ENCODE measurements around the gene CLK4.
"Not testable (repeated sequence)": the region's sequence is repeated elsewhere in the genome, so short reads cannot be mapped to it uniquely, and the experiment has no call there.

The CLK4 gene

DNA sequence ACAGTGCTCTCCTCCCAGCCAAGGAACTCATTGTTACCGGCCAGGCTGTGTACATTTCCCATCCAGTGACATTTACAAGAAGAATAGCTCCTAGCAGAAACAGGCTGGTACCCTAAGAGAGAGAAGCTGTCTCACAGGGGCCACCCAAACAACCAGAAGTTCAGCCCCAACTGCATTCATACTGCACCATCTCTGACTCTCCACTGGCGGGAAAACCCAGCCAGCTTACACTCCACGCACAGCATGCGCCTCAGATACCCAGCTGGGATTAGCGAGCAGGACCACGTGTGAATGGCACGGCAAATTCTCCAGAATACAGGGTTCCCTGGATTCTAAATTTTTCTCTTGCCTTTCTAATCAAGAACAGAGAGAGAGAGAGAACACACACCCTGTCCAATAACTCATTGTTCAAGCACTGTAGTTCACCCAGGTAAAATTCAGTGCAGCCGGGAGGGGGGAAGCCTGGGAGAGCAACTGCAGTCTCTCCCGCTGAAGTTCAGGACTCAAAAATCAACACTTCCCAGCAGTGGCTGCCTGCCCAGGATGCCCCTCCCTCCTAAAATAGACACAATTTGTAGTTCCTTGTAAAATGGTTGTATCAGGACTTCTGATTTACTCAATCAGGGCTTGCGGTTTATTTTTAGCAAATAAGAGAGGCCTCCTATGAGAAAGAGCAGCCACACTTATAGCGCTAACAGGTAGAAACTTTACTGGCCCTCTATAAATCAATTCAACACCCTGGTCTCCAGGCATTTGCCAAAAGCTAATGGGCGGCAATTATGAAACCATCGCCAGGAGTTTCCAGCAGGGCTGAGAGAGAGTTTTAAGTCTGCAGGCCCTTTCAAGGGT is 38.9 kb downstream of the CLK4 start:
- Histone ChIP-seq H4K20me1 (ENCODE audit: insufficient read depth, low read length) (no peaks in the 10 kb centered on the region), H3K4me3 (ENCODE audit: low read depth, low read length, poor library complexity, severe bottlenecking) (no peak overlapping the region), H3K4me1 (ENCODE audit: insufficient read depth, low read length, severe bottlenecking) (no peaks in the 10 kb centered on the region), H3K79me2 (ENCODE audit: insufficient read depth, low read length) (no peaks in the 10 kb centered on the region), H3K27me3 (ENCODE audit: insufficient read depth, low read length) (no peaks in the 10 kb centered on the region), H3K4me2 (ENCODE audit: low read length) (no peak overlapping the region), H3K9me2 (ENCODE audit: low read depth, low read length) (no peaks in the 10 kb centered on the region), H3K9me3 (ENCODE audit: low read length) (no peaks in the 10 kb centered on the region), H3K27ac (ENCODE audit: low read depth, low read length, poor library complexity, severe bottlenecking) (no peak overlapping the region), H3K36me3 (ENCODE audit: insufficient read depth, low read length) (no peaks in the 10 kb centered on the region), H3K9ac (ENCODE audit: low read length) (no peak overlapping the region), H3F3A (ENCODE audit: insufficient read depth, low read length) (no peaks in the 10 kb centered on the region), H2AFZ (ENCODE audit: low read length) (no peak overlapping the region)
- no peak for TF ChIP-seq EZH2 (IDR thresholded peaks at IDR 0.05; ENCODE audit: borderline replicate concordance, low read length)
- TF ChIP-seq, protein P1, sequence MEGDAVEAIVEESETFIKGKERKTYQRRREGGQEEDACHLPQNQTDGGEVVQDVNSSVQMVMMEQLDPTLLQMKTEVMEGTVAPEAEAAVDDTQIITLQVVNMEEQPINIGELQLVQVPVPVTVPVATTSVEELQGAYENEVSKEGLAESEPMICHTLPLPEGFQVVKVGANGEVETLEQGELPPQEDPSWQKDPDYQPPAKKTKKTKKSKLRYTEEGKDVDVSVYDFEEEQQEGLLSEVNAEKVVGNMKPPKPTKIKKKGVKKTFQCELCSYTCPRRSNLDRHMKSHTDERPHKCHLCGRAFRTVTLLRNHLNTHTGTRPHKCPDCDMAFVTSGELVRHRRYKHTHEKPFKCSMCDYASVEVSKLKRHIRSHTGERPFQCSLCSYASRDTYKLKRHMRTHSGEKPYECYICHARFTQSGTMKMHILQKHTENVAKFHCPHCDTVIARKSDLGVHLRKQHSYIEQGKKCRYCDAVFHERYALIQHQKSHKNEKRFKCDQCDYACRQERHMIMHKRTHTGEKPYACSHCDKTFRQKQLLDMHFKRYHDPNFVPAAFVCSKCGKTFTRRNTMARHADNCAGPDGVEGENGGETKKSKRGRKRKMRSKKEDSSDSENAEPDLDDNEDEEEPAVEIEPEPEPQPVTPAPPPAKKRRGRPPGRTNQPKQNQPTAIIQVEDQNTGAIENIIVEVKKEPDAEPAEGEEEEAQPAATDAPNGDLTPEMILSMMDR (IDR thresholded peaks at IDR 0.05; ENCODE audit: low read length): no peak

DNA sequence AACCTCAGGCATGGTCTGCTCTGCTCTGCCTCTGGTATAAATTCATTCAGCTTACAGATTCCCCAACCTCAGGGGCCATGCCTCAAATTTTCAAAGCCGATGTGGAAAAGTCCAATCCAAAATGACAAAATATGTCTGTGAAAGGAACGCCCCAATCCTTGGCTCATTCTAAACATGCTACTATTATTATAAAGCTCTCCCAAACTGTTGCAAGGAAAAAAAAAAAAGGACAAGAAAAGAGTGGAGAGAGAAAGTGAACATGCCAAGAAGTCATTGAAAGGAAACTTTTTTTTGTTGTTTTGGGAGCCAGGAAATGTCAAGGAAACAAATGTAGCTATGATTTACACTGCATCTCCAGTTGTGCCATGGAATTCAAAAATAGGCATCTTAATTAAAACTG is 40.5 kb downstream of the CLK4 start:
- no peak overlapping the region for H3K9ac ChIP-seq (ENCODE audit: low read length)
- no peaks in the 10 kb centered on the region for H3K4me1 ChIP-seq (ENCODE audit: insufficient read depth, low read length, severe bottlenecking)
- H4K20me1 ChIP-seq (ENCODE audit: insufficient read depth, low read length): no peaks in the 10 kb centered on the region
- H3K27me3 ChIP-seq (ENCODE audit: insufficient read depth, low read length): no peaks in the 10 kb centered on the region
- H2AFZ ChIP-seq (ENCODE audit: low read length): no peak overlapping the region
- no peak overlapping the region for H3K4me3 ChIP-seq (ENCODE audit: low read depth, low read length, poor library complexity, severe bottlenecking)
- H3K36me3 ChIP-seq (ENCODE audit: insufficient read depth, low read length): no peaks in the 10 kb centered on the region
- H3K4me2 ChIP-seq (ENCODE audit: low read length): no peak overlapping the region
- H3F3A ChIP-seq (ENCODE audit: insufficient read depth, low read length): no peaks in the 10 kb centered on the region
- no peaks in the 10 kb centered on the region for H3K9me3 ChIP-seq (ENCODE audit: low read length)
- no peaks in the 10 kb centered on the region for H3K79me2 ChIP-seq (ENCODE audit: insufficient read depth, low read length)
- H3K9me2 ChIP-seq (ENCODE audit: low read depth, low read length): no peaks in the 10 kb centered on the region
- no peak overlapping the region for H3K27ac ChIP-seq (ENCODE audit: low read depth, low read length, poor library complexity, severe bottlenecking)
- TF ChIP-seq, protein P1 (IDR thresholded peaks at IDR 0.05; ENCODE audit: low read length): no peak
- no peak for TF ChIP-seq EZH2 (IDR thresholded peaks at IDR 0.05; ENCODE audit: borderline replicate concordance, low read length)

DNA sequence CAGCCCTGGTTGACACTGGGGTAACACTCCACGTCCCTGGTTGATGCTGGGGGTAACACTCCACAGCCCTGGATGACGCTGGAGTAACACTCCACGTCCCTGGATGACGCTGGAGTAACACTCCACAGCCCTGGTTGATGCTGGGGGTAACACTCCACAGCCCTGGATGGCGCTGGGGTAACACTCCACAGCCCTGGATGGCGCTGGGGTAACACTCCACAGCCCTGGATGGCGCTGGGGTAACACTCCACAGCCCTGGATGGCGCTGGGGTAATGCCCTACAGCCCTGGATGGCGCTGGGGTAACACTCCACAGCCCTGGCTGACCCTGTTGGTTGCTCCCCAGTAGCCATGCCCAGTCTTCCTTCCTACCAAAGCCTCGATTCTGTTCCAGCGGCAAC is 41.4 kb downstream of the CLK4 start:
- H2AFZ ChIP-seq (ENCODE audit: low read length); H3K36me3 ChIP-seq (ENCODE audit: insufficient read depth, low read length); H3K4me1 ChIP-seq (ENCODE audit: insufficient read depth, low read length, severe bottlenecking); H3K4me3 ChIP-seq (ENCODE audit: low read depth, low read length, poor library complexity, severe bottlenecking); H3K27me3 ChIP-seq (ENCODE audit: insufficient read depth, low read length); H3K27ac ChIP-seq (ENCODE audit: low read depth, low read length, poor library complexity, severe bottlenecking); H3K9ac ChIP-seq (ENCODE audit: low read length); H3K4me2 ChIP-seq (ENCODE audit: low read length); H3K9me2 ChIP-seq (ENCODE audit: low read depth, low read length); H3K9me3 ChIP-seq (ENCODE audit: low read length); H3K79me2 ChIP-seq (ENCODE audit: insufficient read depth, low read length); H3F3A ChIP-seq (ENCODE audit: insufficient read depth, low read length); H4K20me1 ChIP-seq (ENCODE audit: insufficient read depth, low read length): not testable (repeated sequence)

DNA sequence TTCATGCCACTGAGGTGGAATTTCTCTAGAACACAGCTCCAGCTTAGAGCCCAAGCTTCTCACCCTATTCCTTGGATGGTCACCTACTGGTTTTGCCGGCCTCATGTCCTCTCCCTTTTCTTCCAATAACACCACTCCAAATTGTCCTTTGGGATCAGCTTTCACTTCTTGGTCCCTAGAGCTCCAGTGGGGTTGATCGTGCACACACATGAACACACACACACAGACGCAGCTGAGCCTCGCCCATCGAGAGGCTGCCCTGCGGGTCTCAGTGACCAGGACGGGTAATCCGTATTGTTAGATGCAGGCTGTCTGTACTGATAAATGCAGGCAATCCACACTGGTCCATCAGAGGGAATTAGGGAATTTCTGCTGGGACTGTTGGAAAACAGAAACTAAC is 43.6 kb downstream of the CLK4 start:
- no peak overlapping the region for H3K9ac ChIP-seq (ENCODE audit: low read length)
- no peaks in the 10 kb centered on the region for H3K79me2 ChIP-seq (ENCODE audit: insufficient read depth, low read length)
- H2AFZ ChIP-seq (ENCODE audit: low read length): no peak overlapping the region
- no peaks in the 10 kb centered on the region for H3K9me3 ChIP-seq (ENCODE audit: low read length)
- no peak overlapping the region for H3K4me2 ChIP-seq (ENCODE audit: low read length)
- no peaks in the 10 kb centered on the region for H3K9me2 ChIP-seq (ENCODE audit: low read depth, low read length)
- H3K4me3 ChIP-seq (ENCODE audit: low read depth, low read length, poor library complexity, severe bottlenecking): no peak overlapping the region
- no peak for TF ChIP-seq EZH2 (IDR thresholded peaks at IDR 0.05; ENCODE audit: borderline replicate concordance, low read length)
- TF ChIP-seq, protein P1 (IDR thresholded peaks at IDR 0.05; ENCODE audit: low read length): no peak
- H3K27ac ChIP-seq (ENCODE audit: low read depth, low read length, poor library complexity, severe bottlenecking): no peak overlapping the region
- no peaks in the 10 kb centered on the region for H3K36me3 ChIP-seq (ENCODE audit: insufficient read depth, low read length)
- H4K20me1 ChIP-seq (ENCODE audit: insufficient read depth, low read length): no peaks in the 10 kb centered on the region
- no peaks in the 10 kb centered on the region for H3K27me3 ChIP-seq (ENCODE audit: insufficient read depth, low read length)
- no peaks in the 10 kb centered on the region for H3F3A ChIP-seq (ENCODE audit: insufficient read depth, low read length)
- no peaks in the 10 kb centered on the region for H3K4me1 ChIP-seq (ENCODE audit: insufficient read depth, low read length, severe bottlenecking)
